ENCODE results near the gene TAOK3. TPM values are rescaled to one million over a fixed set of nuclear protein-coding genes. Genes with fewer than 3 reads are reported as not detected.

Gene TAOK3
- total and polyA plus RNA-seq, 9 of the 15 experiments (the other 6 are each of a cell fraction or from before 2014, with no cell fraction given), result 24.3 to 83.5 (median 47.1) TPM

GRCh38 chr12:118330421-118331018 lies 42.2 kb downstream of the TAOK3 start (continued):
- TF ChIP-seq SLC30A9 (CRISPR knock-in tag; IDR thresholded peaks at IDR 0.05), result no peak
- peak; percentile 78 for TF ChIP-seq MEF2A (IDR thresholded peaks at IDR 0.05; ENCODE audit: control insufficient read depth, low read depth, low read length)
- no peak for TF ChIP-seq POLR2G (IDR thresholded peaks at IDR 0.05; ENCODE audit: low read depth, low read length)
- no peak for TF ChIP-seq ZNF408 (CRISPR knock-in tag; IDR thresholded peaks at IDR 0.05; ENCODE audit: low read depth)
- no peak for TF ChIP-seq ZBTB8A (IDR thresholded peaks at IDR 0.05; ENCODE audit: partially characterized antibody)
- TF ChIP-seq ZNF511 (CRISPR knock-in tag; IDR thresholded peaks at IDR 0.05), result no peak
- no peak for TF ChIP-seq ZBTB7A (IDR thresholded peaks at IDR 0.05; ENCODE audit: borderline replicate concordance, control insufficient read depth, low read depth, low read length)
- TF ChIP-seq, protein P1, sequence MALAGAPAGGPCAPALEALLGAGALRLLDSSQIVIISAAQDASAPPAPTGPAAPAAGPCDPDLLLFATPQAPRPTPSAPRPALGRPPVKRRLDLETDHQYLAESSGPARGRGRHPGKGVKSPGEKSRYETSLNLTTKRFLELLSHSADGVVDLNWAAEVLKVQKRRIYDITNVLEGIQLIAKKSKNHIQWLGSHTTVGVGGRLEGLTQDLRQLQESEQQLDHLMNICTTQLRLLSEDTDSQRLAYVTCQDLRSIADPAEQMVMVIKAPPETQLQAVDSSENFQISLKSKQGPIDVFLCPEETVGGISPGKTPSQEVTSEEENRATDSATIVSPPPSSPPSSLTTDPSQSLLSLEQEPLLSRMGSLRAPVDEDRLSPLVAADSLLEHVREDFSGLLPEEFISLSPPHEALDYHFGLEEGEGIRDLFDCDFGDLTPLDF (CRISPR knock-in tag; IDR thresholded peaks at IDR 0.05), result no peak
- TF ChIP-seq, protein P2, sequence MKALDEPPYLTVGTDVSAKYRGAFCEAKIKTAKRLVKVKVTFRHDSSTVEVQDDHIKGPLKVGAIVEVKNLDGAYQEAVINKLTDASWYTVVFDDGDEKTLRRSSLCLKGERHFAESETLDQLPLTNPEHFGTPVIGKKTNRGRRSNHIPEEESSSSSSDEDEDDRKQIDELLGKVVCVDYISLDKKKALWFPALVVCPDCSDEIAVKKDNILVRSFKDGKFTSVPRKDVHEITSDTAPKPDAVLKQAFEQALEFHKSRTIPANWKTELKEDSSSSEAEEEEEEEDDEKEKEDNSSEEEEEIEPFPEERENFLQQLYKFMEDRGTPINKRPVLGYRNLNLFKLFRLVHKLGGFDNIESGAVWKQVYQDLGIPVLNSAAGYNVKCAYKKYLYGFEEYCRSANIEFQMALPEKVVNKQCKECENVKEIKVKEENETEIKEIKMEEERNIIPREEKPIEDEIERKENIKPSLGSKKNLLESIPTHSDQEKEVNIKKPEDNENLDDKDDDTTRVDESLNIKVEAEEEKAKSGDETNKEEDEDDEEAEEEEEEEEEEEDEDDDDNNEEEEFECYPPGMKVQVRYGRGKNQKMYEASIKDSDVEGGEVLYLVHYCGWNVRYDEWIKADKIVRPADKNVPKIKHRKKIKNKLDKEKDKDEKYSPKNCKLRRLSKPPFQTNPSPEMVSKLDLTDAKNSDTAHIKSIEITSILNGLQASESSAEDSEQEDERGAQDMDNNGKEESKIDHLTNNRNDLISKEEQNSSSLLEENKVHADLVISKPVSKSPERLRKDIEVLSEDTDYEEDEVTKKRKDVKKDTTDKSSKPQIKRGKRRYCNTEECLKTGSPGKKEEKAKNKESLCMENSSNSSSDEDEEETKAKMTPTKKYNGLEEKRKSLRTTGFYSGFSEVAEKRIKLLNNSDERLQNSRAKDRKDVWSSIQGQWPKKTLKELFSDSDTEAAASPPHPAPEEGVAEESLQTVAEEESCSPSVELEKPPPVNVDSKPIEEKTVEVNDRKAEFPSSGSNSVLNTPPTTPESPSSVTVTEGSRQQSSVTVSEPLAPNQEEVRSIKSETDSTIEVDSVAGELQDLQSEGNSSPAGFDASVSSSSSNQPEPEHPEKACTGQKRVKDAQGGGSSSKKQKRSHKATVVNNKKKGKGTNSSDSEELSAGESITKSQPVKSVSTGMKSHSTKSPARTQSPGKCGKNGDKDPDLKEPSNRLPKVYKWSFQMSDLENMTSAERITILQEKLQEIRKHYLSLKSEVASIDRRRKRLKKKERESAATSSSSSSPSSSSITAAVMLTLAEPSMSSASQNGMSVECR (CRISPR knock-in tag; IDR thresholded peaks at IDR 0.05), result no peak
- peak; percentile 95 for TF ChIP-seq TAL1 (IDR thresholded peaks at IDR 0.05)
- TF ChIP-seq LEF1 (IDR thresholded peaks at IDR 0.05), result no peak; the same call in 1 of the 2 replicates
- TF ChIP-seq, protein P3, sequence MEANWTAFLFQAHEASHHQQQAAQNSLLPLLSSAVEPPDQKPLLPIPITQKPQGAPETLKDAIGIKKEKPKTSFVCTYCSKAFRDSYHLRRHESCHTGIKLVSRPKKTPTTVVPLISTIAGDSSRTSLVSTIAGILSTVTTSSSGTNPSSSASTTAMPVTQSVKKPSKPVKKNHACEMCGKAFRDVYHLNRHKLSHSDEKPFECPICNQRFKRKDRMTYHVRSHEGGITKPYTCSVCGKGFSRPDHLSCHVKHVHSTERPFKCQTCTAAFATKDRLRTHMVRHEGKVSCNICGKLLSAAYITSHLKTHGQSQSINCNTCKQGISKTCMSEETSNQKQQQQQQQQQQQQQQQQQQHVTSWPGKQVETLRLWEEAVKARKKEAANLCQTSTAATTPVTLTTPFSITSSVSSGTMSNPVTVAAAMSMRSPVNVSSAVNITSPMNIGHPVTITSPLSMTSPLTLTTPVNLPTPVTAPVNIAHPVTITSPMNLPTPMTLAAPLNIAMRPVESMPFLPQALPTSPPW (CRISPR knock-in tag; IDR thresholded peaks at IDR 0.05), result peak; percentile 51; the same call in 1 of the 2 replicates
- peak; percentile 66 to 90; a peak in 3 of 4 replicates for TF ChIP-seq TBL1XR1 (IDR thresholded peaks at IDR 0.05; ENCODE audit: low read length in 2 of 2)
- TF ChIP-seq NR2C1 (IDR thresholded peaks at IDR 0.05), result no peak
- no peak for TF ChIP-seq NR2C1 (tag; IDR thresholded peaks at IDR 0.05)

Measured in K562 (cell line).